NCI-H1105 (cell line): ENCODE data around the gene PDE1A.
"Not testable (repeated sequence)": the region's sequence is repeated elsewhere in the genome, so short reads cannot be mapped to it uniquely, and the experiment has no call there.

Experiments
- DNase-seq: peaks from one replicate; lab custom pipeline; 2025; lab: John Stamatoyannopoulos, UW

The PDE1A gene

GRCh38 chr2:182406221-182406620, 20.6 kb downstream of the PDE1A start:
- DNase-seq = no peak

GRCh38 chr2:182404975-182405561, 21.8 kb downstream of the PDE1A start:
- no peak for DNase-seq

GRCh38 chr2:182404092-182404491, 22.7 kb downstream of the PDE1A start:
- DNase-seq = no peak

GRCh38 chr2:182393270-182393760, 33.5 kb downstream of the PDE1A start:
- no peak for DNase-seq

GRCh38 chr2:182391443-182391842, 35.4 kb downstream of the PDE1A start:
- no peak for DNase-seq

GRCh38 chr2:182386267-182386880, 40.5 kb downstream of the PDE1A start:
- not testable (repeated sequence) for DNase-seq

GRCh38 chr2:182384860-182385259, 42.0 kb downstream of the PDE1A start:
- DNase-seq = no peak

GRCh38 chr2:182381225-182381624, 45.6 kb downstream of the PDE1A start:
- DNase-seq = no peak

- DNase-seq = peak; percentile 45
These were observed 47.6 kb downstream of the PDE1A start for GRCh38 chr2:182379241-182379640.

GRCh38 chr2:182378759-182379158, 48.1 kb downstream of the PDE1A start:
- DNase-seq = no peak

- DNase-seq = no peak
These were observed 49.4 kb downstream of the PDE1A start for GRCh38 chr2:182377467-182377866.

- no peak for DNase-seq
These were observed 51.0 kb downstream of the PDE1A start for GRCh38 chr2:182375862-182376261.

GRCh38 chr2:182372661-182373060, 54.2 kb downstream of the PDE1A start:
- no peak for DNase-seq

- DNase-seq = peak; percentile 4
These were observed 57.8 kb downstream of the PDE1A start for GRCh38 chr2:182368996-182369395.

- no peak for DNase-seq
These were observed 58.4 kb downstream of the PDE1A start for GRCh38 chr2:182368446-182368845.

GRCh38 chr2:182367401-182367800, 59.4 kb downstream of the PDE1A start:
- DNase-seq = no peak

- peak; percentile 79 for DNase-seq
These were observed 60.2 kb downstream of the PDE1A start for GRCh38 chr2:182366628-182367027.

GRCh38 chr2:182365855-182366254, 61.0 kb downstream of the PDE1A start:
- no peak for DNase-seq

- no peak for DNase-seq
These were observed 65.4 kb downstream of the PDE1A start for GRCh38 chr2:182361477-182361876.

GRCh38 chr2:182360663-182361260, 66.1 kb downstream of the PDE1A start:
- DNase-seq = no peak

- no peak for DNase-seq
These were observed 66.7 kb downstream of the PDE1A start for GRCh38 chr2:182359990-182360662.

- no peak for DNase-seq
These were observed 67.5 kb downstream of the PDE1A start for GRCh38 chr2:182359027-182359989.
